GM12864 (cell line): Measurements from ENCODE around the gene HAUS3.

ENCODE experiments used
- DNase-seq: peaks from one replicate; pipeline ENCODE4 v3.0.0-alpha.2; 2011; ENCODE audit warnings: low read depth
- H3K4me3 ChIP-seq: 2 replicates; pipeline ENCODE4 v1.5.1; 2011; ENCODE audit warnings: mild to moderate bottlenecking, low read depth, low read length, control low read depth
- CTCF ChIP-seq: IDR thresholded peaks from 2 replicates; pipeline ENCODE4 v1.5.1; 2011; ENCODE audit warnings: low read depth, mild to moderate bottlenecking, moderate library complexity, low read length, control low read depth, inconsistent platforms; ENCODE audit errors: missing control alignments

HAUS3 gene

GRCh38 chr4:2194496-2194895, 47.4 kb downstream of the HAUS3 start:
- no peak for DNase-seq
- TF ChIP-seq CTCF, result no peak
- no peak overlapping the region for H3K4me3 ChIP-seq

DNA sequence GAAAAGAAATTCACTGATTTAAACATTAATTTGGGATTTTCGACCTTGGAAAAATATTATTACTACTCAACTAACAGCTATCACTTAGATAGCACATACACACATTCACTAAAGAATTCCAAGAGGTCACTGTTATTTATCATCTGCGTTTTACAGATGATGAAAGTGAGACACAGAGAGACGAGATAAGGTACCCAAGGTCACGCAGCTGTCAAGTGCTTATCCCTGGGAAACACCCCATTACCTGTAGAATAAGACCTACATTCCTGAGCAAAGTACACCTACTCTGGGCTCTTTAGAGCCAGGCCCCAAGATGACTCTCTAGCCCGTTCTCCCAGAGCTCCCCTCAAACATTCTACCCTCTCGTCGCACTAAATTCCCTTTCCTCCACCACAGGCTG, 48.6 kb downstream of the HAUS3 start:
- no peak for TF ChIP-seq CTCF
- no peak overlapping the region for H3K4me3 ChIP-seq

DNA sequence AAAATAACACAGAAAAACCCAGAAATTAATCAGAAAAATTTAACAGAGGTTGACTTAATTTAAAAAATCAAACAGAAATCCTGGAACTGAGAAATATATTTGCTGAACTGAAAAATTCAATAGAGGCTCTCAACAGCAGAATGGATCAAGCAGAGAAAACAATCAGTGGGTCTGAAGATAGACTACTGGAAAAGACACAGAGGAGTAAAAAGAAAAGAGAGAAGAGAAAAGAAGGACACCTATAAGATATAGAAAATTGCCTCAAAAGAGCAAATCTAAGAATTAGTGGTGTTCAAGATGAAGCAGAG, 55.1 kb downstream of the HAUS3 start:
- no peak overlapping the region for H3K4me3 ChIP-seq
- TF ChIP-seq CTCF, result no peak
- no peak for DNase-seq

More for the DNA sequence above, 48.6 kb downstream of the HAUS3 start:
- DNase-seq, result no peak

- no peak for DNase-seq
- H3K4me3 ChIP-seq, result no peak overlapping the region
- TF ChIP-seq CTCF, result peak; percentile 47
Measured at GRCh38 chr4:2186133-2186864, 55.6 kb downstream of the HAUS3 start.

DNA sequence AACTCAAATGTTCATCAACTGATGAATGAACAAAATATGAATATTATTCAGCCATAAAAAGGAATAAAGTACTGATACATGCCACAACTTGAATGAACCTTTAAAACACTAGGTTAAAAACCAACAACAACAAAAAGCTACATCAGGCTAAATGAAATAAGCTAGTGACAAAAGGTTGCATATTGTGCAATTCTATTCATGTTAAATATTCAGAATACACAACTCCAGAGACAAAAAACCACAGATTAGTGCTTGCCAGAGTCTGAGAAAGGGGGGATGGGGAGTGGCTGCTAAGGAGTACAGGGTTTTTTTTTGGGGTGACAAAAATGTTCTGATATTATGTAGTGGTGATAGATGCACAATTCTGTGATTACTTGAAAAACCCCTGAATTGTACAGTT, 58.5 kb downstream of the HAUS3 start:
- no peak for DNase-seq
- no peak for TF ChIP-seq CTCF
- H3K4me3 ChIP-seq, result no peak overlapping the region

- no peak for DNase-seq
- H3K4me3 ChIP-seq, result no peak overlapping the region
- no peak for TF ChIP-seq CTCF
Measured at GRCh38 chr4:2182994-2183393, 58.9 kb downstream of the HAUS3 start.

DNA sequence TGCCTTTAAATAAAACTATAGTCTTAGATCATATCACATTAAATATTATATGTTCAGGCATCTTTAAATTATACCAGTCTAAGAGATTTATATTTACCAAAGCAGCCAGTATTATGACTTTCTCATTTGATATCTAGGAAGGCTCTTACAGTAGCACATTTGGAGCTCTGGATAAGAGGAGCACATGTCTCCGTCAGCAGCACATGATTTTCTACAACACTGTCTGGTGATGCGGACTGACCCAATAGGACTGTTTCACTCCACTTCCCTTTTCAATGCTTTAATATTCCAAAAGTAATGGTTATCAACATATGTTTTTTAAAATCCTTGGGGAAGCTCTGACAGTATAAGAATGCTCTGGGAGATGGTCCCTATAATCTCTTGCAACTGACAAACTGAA, 61.5 kb downstream of the HAUS3 start:
- no peak overlapping the region for H3K4me3 ChIP-seq
- DNase-seq, result no peak
- TF ChIP-seq CTCF, result no peak
